Uterus (tissue), 4 donors: ENCODE data around the gene CNTN6. TPM values are rescaled to one million over a fixed set of nuclear protein-coding genes. Genes with fewer than 3 reads are reported as not detected.

ENCODE experiments used
- DNase-seq, 2 donors: peaks; one replicate each; pipeline ENCODE4 v3.0.0-alpha.2; 2019 to 2020
- H3K27ac ChIP-seq, 2 donors: fragments of 200-600 bp; sonication (generic); 1 replicate in 1 of 2; 2 replicates in 1 of 2; pipeline ENCODE4 v1.5.1; 2016 to 2018
- H3K27me3 ChIP-seq, 2 donors: fragments of 200-600 bp; sonication (generic); one replicate each; pipeline ENCODE4 v1.5.1; 2018 to 2019; ENCODE audit warnings: control low read depth in 1 of 2
- H3K36me3 ChIP-seq, 2 donors: fragments of 200-600 bp; sonication (generic); one replicate each; pipeline ENCODE4 v1.5.1; 2019; ENCODE audit warnings: control low read depth in 1 of 2
- H3K4me1 ChIP-seq, 2 donors: fragments of 200-600 bp; sonication (generic); one replicate each; pipeline ENCODE4 v1.5.1; 2018 to 2019; ENCODE audit warnings: control low read depth in 1 of 2
- H3K4me3 ChIP-seq, 2 donors: fragments of 200-600 bp; sonication (generic); 1 replicate in 1 of 2; 2 replicates in 1 of 2; pipeline ENCODE4 v1.5.1; 2018 to 2019; ENCODE audit warnings: mild to moderate bottlenecking in 1 of 2
- H3K9me3 ChIP-seq, 2 donors: fragments of 200-600 bp; sonication (generic); one replicate each; pipeline ENCODE4 v1.5.1; 2019; ENCODE audit warnings: control low read depth in 1 of 2
- POLR2A ChIP-seq, 2 donors: fragments of 450-650 bp; IDR thresholded peaks; one replicate each; pipeline ENCODE4 v1.6.1; 2016; ENCODE audit warnings: antibody characterized with exemption in 2 of 2, mild to moderate bottlenecking in 1 of 2, moderate library complexity in 1 of 2
- intact Hi-C: fragments of 100-400 bp; cut with DNase I; formaldehyde crosslinking; loops from one replicate; pipeline ENCODE4 v1.15.1; 2023; ENCODE audit warnings: low total_unique reads
- small RNA-seq: library from RNA; depleted of rRNA; stranded (forward); fragments of <200 nt; gene quantifications from one replicate; pipeline ENCODE3, GENCODE V24; 2016
- total RNA-seq, 4 donors: library from RNA; depleted of rRNA in 3 of 4; stranded (reverse); fragments of >200 nt in 3 of 4; gene quantifications; one replicate each; pipeline versions ENCODE4 v1.1.0 to v1.2.4, GENCODE V29; 2014 to 2023
- TF ChIP-seq, protein P1 (sequence below), 4 experiments: fragments of 200-600 bp in 2 of 4; fragments of 450-650 bp in 2 of 4; sonication (generic) in 2 of 4; IDR thresholded peaks; one replicate each; pipeline ENCODE4 v1.5.1; 2016 to 2019; ENCODE audit warnings: antibody characterized with exemption in 4 of 4, mild to moderate bottlenecking in 2 of 4, moderate library complexity in 1 of 4
- donor health status: DM: yes; HTN: yes; CAD: no.

Gene CNTN6
- total RNA-seq, 4 donors from 2014 or later: 0.21 to 2.7 TPM; not detected in 2

GRCh38 chr3:1448443-1448842, 355.6 kb downstream of the CNTN6 start:
- no peak overlapping the region for H3K4me3 ChIP-seq
- DNase-seq: no peak
- H3K36me3 ChIP-seq: no peaks in the 10 kb centered on the region
- H3K9me3 ChIP-seq: no peaks in the 10 kb centered on the region
- H3K27me3 ChIP-seq: no peaks in the 10 kb centered on the region
- TF ChIP-seq POLR2A (IDR thresholded peaks at IDR 0.05): no peak
- TF ChIP-seq, protein P1, sequence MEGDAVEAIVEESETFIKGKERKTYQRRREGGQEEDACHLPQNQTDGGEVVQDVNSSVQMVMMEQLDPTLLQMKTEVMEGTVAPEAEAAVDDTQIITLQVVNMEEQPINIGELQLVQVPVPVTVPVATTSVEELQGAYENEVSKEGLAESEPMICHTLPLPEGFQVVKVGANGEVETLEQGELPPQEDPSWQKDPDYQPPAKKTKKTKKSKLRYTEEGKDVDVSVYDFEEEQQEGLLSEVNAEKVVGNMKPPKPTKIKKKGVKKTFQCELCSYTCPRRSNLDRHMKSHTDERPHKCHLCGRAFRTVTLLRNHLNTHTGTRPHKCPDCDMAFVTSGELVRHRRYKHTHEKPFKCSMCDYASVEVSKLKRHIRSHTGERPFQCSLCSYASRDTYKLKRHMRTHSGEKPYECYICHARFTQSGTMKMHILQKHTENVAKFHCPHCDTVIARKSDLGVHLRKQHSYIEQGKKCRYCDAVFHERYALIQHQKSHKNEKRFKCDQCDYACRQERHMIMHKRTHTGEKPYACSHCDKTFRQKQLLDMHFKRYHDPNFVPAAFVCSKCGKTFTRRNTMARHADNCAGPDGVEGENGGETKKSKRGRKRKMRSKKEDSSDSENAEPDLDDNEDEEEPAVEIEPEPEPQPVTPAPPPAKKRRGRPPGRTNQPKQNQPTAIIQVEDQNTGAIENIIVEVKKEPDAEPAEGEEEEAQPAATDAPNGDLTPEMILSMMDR (IDR thresholded peaks at IDR 0.05): no peak
- no peak overlapping the region for H3K27ac ChIP-seq
- H3K4me1 ChIP-seq: no peaks in the 10 kb centered on the region
- intact Hi-C loops: no loop called here

Small RNA genes lying within 50 kb of the gene (small RNA-seq; reads per million reads assigned to genes)
- gene CRB3P1: not detected
- gene RN7SL120P: not detected
